CD1c-positive myeloid dendritic cell (primary cell): ENCODE results near the gene SCN9A.
"Not testable (repeated sequence)": the region's sequence is repeated elsewhere in the genome, so short reads cannot be mapped to it uniquely, and the experiment has no call there.

Experiments used
- DNase-seq: peaks from one replicate; pipeline ENCODE4 v3.0.0-alpha.2; 2016; ENCODE audit errors: extremely low spot score

SCN9A gene

GRCh38 chr2:166375195-166375735, 479 bp downstream of the SCN9A start:
- peak; percentile 31 for DNase-seq

- no peak for DNase-seq
Measured at GRCh38 chr2:166373951-166374350, 1.8 kb downstream of the SCN9A start.

- DNase-seq, result no peak
Measured at GRCh38 chr2:166373539-166373938, 2.2 kb downstream of the SCN9A start.

- DNase-seq, result no peak
Measured at GRCh38 chr2:166373105-166373504, 2.6 kb downstream of the SCN9A start.

- no peak for DNase-seq
Measured at GRCh38 chr2:166372046-166372445, 3.7 kb downstream of the SCN9A start.

- DNase-seq, result no peak
Measured at GRCh38 chr2:166365803-166366420, 9.8 kb downstream of the SCN9A start.

GRCh38 chr2:166365239-166365638, 10.5 kb downstream of the SCN9A start:
- no peak for DNase-seq

GRCh38 chr2:166364476-166365161, 11.1 kb downstream of the SCN9A start:
- DNase-seq, result no peak

- peak; percentile 41 for DNase-seq
Measured at GRCh38 chr2:166361351-166362153, 14.2 kb downstream of the SCN9A start.

GRCh38 chr2:166360906-166361305, 14.8 kb downstream of the SCN9A start:
- DNase-seq, result no peak

GRCh38 chr2:166360426-166360825, 15.3 kb downstream of the SCN9A start:
- DNase-seq, result no peak

- DNase-seq, result not testable (repeated sequence)
Measured at GRCh38 chr2:166357950-166358321, 17.8 kb downstream of the SCN9A start.

GRCh38 chr2:166357068-166357949, 18.4 kb downstream of the SCN9A start:
- no peak for DNase-seq

- no peak for DNase-seq
Measured at GRCh38 chr2:166351319-166351718, 24.4 kb downstream of the SCN9A start.

- DNase-seq, result no peak
Measured at GRCh38 chr2:166350525-166350924, 25.2 kb downstream of the SCN9A start.

- DNase-seq, result no peak
Measured at GRCh38 chr2:166344286-166345113, 31.2 kb downstream of the SCN9A start.

- DNase-seq, result no peak
Measured at GRCh38 chr2:166343467-166343866, 32.3 kb downstream of the SCN9A start.

- DNase-seq, result no peak
Measured at GRCh38 chr2:166341426-166341825, 34.3 kb downstream of the SCN9A start.

GRCh38 chr2:166338831-166339339, 36.9 kb downstream of the SCN9A start:
- DNase-seq, result no peak

GRCh38 chr2:166337932-166338331, 37.8 kb downstream of the SCN9A start:
- DNase-seq, result no peak
